ENCODE measurements around the gene MTMR8.
"Not testable (repeated sequence)": the region's sequence is repeated elsewhere in the genome, so short reads cannot be mapped to it uniquely, and the experiment has no call there.

Gene MTMR8

GRCh38 chrX:64394874-64395567 lies at the start of gene MTMR8:
MTMR8 (minus strand) TSS chrX:64395452; CDS start chrX:64395363, 89 bp downstream.
- peak; percentile 42 for DNase-seq (ENCODE audit: low read depth)

GRCh38 chrX:64439551-64439950 lies 44.3 kb upstream of the MTMR8 start:
- no peak for DNase-seq (ENCODE audit: low read depth)

GRCh38 chrX:64437665-64438064 lies 42.4 kb upstream of the MTMR8 start:
- DNase-seq (ENCODE audit: low read depth) = no peak

GRCh38 chrX:64437218-64437617 lies 42.0 kb upstream of the MTMR8 start:
- no peak for DNase-seq (ENCODE audit: low read depth)

GRCh38 chrX:64428371-64428770 lies 33.1 kb upstream of the MTMR8 start:
- DNase-seq (ENCODE audit: low read depth) = no peak

GRCh38 chrX:64427787-64428186 lies 32.5 kb upstream of the MTMR8 start:
- DNase-seq (ENCODE audit: low read depth) = no peak

- DNase-seq (ENCODE audit: low read depth) = no peak
Observed at GRCh38 chrX:64427281-64427680, 32.0 kb upstream of the MTMR8 start.

- not testable (repeated sequence) for DNase-seq (ENCODE audit: low read depth)
Observed at GRCh38 chrX:64409730-64410129, 14.5 kb upstream of the MTMR8 start.

GRCh38 chrX:64398088-64398487 lies 2.8 kb upstream of the MTMR8 start:
- no peak for DNase-seq (ENCODE audit: low read depth)

- DNase-seq (ENCODE audit: low read depth) = no peak
Observed at GRCh38 chrX:64395568-64395929, 297 bp upstream of the MTMR8 start.

GRCh38 chrX:64394059-64394873 lies 986 bp downstream of the MTMR8 start:
- DNase-seq (ENCODE audit: low read depth) = no peak

- DNase-seq (ENCODE audit: low read depth) = no peak
Observed at GRCh38 chrX:64389489-64389888, 5.8 kb downstream of the MTMR8 start.

- not testable (repeated sequence) for DNase-seq (ENCODE audit: low read depth)
Observed at GRCh38 chrX:64380789-64381188, 14.5 kb downstream of the MTMR8 start.

- no peak for DNase-seq (ENCODE audit: low read depth)
Observed at GRCh38 chrX:64379924-64380323, 15.3 kb downstream of the MTMR8 start.

- DNase-seq (ENCODE audit: low read depth) = no peak
Observed at GRCh38 chrX:64377753-64378152, 17.5 kb downstream of the MTMR8 start.

- DNase-seq (ENCODE audit: low read depth) = no peak
Observed at GRCh38 chrX:64352081-64352480, 43.2 kb downstream of the MTMR8 start.

GRCh38 chrX:64350521-64350920 lies 44.7 kb downstream of the MTMR8 start:
- DNase-seq (ENCODE audit: low read depth) = no peak

GRCh38 chrX:64350047-64350446 lies 45.2 kb downstream of the MTMR8 start:
- no peak for DNase-seq (ENCODE audit: low read depth)

- no peak for DNase-seq (ENCODE audit: low read depth)
Observed at GRCh38 chrX:64342811-64343210, 52.4 kb downstream of the MTMR8 start.

- DNase-seq (ENCODE audit: low read depth) = no peak
Observed at GRCh38 chrX:64338296-64338695, 57.0 kb downstream of the MTMR8 start.

GRCh38 chrX:64334467-64334866 lies 60.8 kb downstream of the MTMR8 start:
- DNase-seq (ENCODE audit: low read depth) = no peak

- DNase-seq (ENCODE audit: low read depth) = no peak
Observed at GRCh38 chrX:64330284-64330683, 65.0 kb downstream of the MTMR8 start.

GRCh38 chrX:64321507-64321906 lies 73.7 kb downstream of the MTMR8 start:
- DNase-seq (ENCODE audit: low read depth) = no peak

- DNase-seq (ENCODE audit: low read depth) = no peak
Observed at GRCh38 chrX:64313624-64314023, 81.6 kb downstream of the MTMR8 start.

All from stimulated activated CD8-positive, alpha-beta memory T cell treated with anti-CD3 and anti-CD28 coated beads, Interleukin-15, amount 100 ng/mL, for 24 hours (primary cell).